Measurements from ENCODE around the gene PARN.
"Not testable (repeated sequence)": the region's sequence is repeated elsewhere in the genome, so short reads cannot be mapped to it uniquely, and the experiment has no call there.

Gene PARN

GRCh38 chr16:14395710-14396304 is 234.3 kb downstream of the PARN start:
- DNase-seq: not testable (repeated sequence)

GRCh38 chr16:14394834-14395233 is 235.2 kb downstream of the PARN start:
- no peak for DNase-seq

- no peak for DNase-seq
These were observed 237.1 kb downstream of the PARN start for GRCh38 chr16:14392960-14393359.

GRCh38 chr16:14389359-14389758 is 240.7 kb downstream of the PARN start:
- DNase-seq: no peak

- DNase-seq: no peak
These were observed 241.8 kb downstream of the PARN start for GRCh38 chr16:14388243-14388642.

GRCh38 chr16:14386115-14386514 is 243.9 kb downstream of the PARN start:
- DNase-seq: no peak

Measured in DMS153 (cell line).